CD14-positive monocyte (primary cell): ENCODE data around the gene RIPK1. TPM values are rescaled to one million over a fixed set of nuclear protein-coding genes. Genes with fewer than 3 reads are reported as not detected.
"Not testable (repeated sequence)": the region's sequence is repeated elsewhere in the genome, so short reads cannot be mapped to it uniquely, and the experiment has no call there.

Source experiments
- DNase-seq, 3 donors: peaks; one replicate each; pipeline ENCODE4 v3.0.0-alpha.2; 2011 to 2022
- H2AFZ ChIP-seq: 2 replicates; pipeline ENCODE4 v1.6.0; 2012; ENCODE audit warnings: mild to moderate bottlenecking, low read depth, low read length, inconsistent platforms; ENCODE audit not compliant: insufficient read depth, poor library complexity, severe bottlenecking
- H3K27ac ChIP-seq, 2 donors: 1 replicate in 1 of 2; 2 replicates in 1 of 2; pipeline ENCODE4 v1.5.1; 2012 to 2013; ENCODE audit warnings: low read length in 2 of 2, control low read depth in 1 of 2, inconsistent platforms in 1 of 2, low read depth in 1 of 2, mild to moderate bottlenecking in 1 of 2
- H3K27me3 ChIP-seq, 2 donors: one replicate each; pipeline versions ENCODE4 v1.6.0 to v1.6.1; 2011 to 2013; ENCODE audit warnings: low read length in 2 of 2; ENCODE audit not compliant: control insufficient read depth in 2 of 2, insufficient read depth in 2 of 2
- H3K36me3 ChIP-seq, 2 donors: replicated peaks in 1 of 2; 1 replicate in 1 of 2; 2 replicates in 1 of 2; pipeline versions ENCODE4 v1.5.1 to v1.6.1; 2012 to 2013; ENCODE audit warnings: low read length in 2 of 2, control low read depth in 1 of 2, inconsistent platforms in 1 of 2, mild to moderate bottlenecking in 1 of 2; ENCODE audit not compliant: insufficient read depth in 2 of 2, control insufficient read depth in 1 of 2
- H3K4me1 ChIP-seq, 2 donors: 1 replicate in 1 of 2; 2 replicates in 1 of 2; pipeline versions ENCODE4 v1.5.1 to v1.6.1; 2012 to 2013; ENCODE audit warnings: low read length in 2 of 2, control low read depth in 1 of 2, inconsistent platforms in 1 of 2, mild to moderate bottlenecking in 1 of 2, moderate library complexity in 1 of 2; ENCODE audit not compliant: insufficient read depth in 2 of 2, control insufficient read depth in 1 of 2
- H3K4me2 ChIP-seq: replicated peaks from 2 replicates; pipeline ENCODE3; 2012; ENCODE audit warnings: low read length, moderate library complexity, mild to moderate bottlenecking; ENCODE audit not compliant: poor library complexity, severe bottlenecking; ENCODE audit errors: extremely low read depth
- H3K4me3 ChIP-seq, 3 experiments: fragments of 200-600 bp in 1 of 3; sonication (generic) in 1 of 3; replicated peaks in 1 of 3; 1 replicate in 2 of 3; 2 replicates in 1 of 3; pipeline ENCODE4 v1.5.1; 2011 to 2013; ENCODE audit warnings: low read length in 3 of 3, mild to moderate bottlenecking in 3 of 3, control low read depth in 2 of 3, low read depth in 2 of 3, inconsistent platforms in 1 of 3, moderate library complexity in 1 of 3
- H3K79me2 ChIP-seq: 2 replicates; pipeline ENCODE4 v1.6.0; 2012; ENCODE audit warnings: mild to moderate bottlenecking, control low read depth, inconsistent platforms, low read length, moderate library complexity; ENCODE audit not compliant: insufficient read depth
- H3K9ac ChIP-seq: 2 replicates; pipeline ENCODE4 v1.6.0; 2017; ENCODE audit warnings: low read length, mild to moderate bottlenecking; ENCODE audit not compliant: insufficient read depth, poor library complexity, severe bottlenecking
- H3K9me3 ChIP-seq, 2 donors: replicated peaks in 1 of 2; 1 replicate in 1 of 2; 2 replicates in 1 of 2; pipeline versions ENCODE4 v1.5.1 to v1.6.1; 2012 to 2013; ENCODE audit warnings: low read length in 2 of 2, control low read depth in 1 of 2; ENCODE audit not compliant: control insufficient read depth in 1 of 2, insufficient read depth in 1 of 2
- H4K20me1 ChIP-seq: 2 replicates; pipeline ENCODE4 v1.6.0; 2012; ENCODE audit warnings: mild to moderate bottlenecking, low read length, control low read depth, moderate library complexity; ENCODE audit not compliant: insufficient read depth
- H3K27ac Mint-ChIP-seq, 7 donors: one replicate each; pipeline ENCODE4 v1.8.0; 2020; ENCODE audit warnings: mild to moderate bottlenecking in 7 of 7, mixed read lengths in 7 of 7, moderate library complexity in 6 of 7, inconsistent platforms in 2 of 7
- H3K27me3 Mint-ChIP-seq, 3 donors: one replicate each; pipeline ENCODE4 v1.8.0; 2021 to 2022; ENCODE audit warnings: low read depth in 3 of 3, mild to moderate bottlenecking in 3 of 3, mixed read lengths in 3 of 3, moderate library complexity in 3 of 3, inconsistent platforms in 1 of 3
- H3K36me3 Mint-ChIP-seq, 2 donors: one replicate each; pipeline ENCODE4 v1.8.0; 2020; ENCODE audit warnings: mixed read lengths in 2 of 2, inconsistent platforms in 1 of 2, mild to moderate bottlenecking in 1 of 2
- H3K4me1 Mint-ChIP-seq: one replicate; pipeline ENCODE4 v1.8.0; 2020; ENCODE audit warnings: mild to moderate bottlenecking, mixed read lengths
- H3K4me3 Mint-ChIP-seq, 2 donors: one replicate each; pipeline ENCODE4 v1.8.0; 2020; ENCODE audit warnings: mild to moderate bottlenecking in 2 of 2, mixed read lengths in 2 of 2, moderate library complexity in 1 of 2
- H3K9me3 Mint-ChIP-seq, 7 donors: one replicate each; pipeline ENCODE4 v1.8.0; 2020 to 2022; ENCODE audit warnings: mixed read lengths in 7 of 7, mild to moderate bottlenecking in 6 of 7, moderate library complexity in 6 of 7, inconsistent platforms in 2 of 7
- CTCF ChIP-seq: fragments of 200-600 bp; IDR thresholded peaks from one replicate; pipeline ENCODE4 v1.8.0; 2022; ENCODE audit warnings: antibody characterized with exemption, mild to moderate bottlenecking
- WGBS: methylation state at CpG from one replicate; pipeline ENCODE4 v1.1.5; 2013; ENCODE audit warnings: missing lambda C conversion rate; ENCODE audit not compliant: insufficient coverage; 5-methylcytosine and 5-hydroxymethylcytosine counted together
- intact Hi-C, 2 donors: fragments of 100-400 bp; cut with micrococcal nuclease; formaldehyde crosslinking; loops; one replicate each; pipeline versions ENCODE4 v1.15.0 to v1.15.1; 2023
- polyA plus RNA-seq, 3 donors: library from polyadenylated mRNA; depleted of rRNA in 1 of 3; unstranded in 2 of 3; stranded (reverse) in 1 of 3; fragments of 300-500 nt in 2 of 3; fragments of >200 nt in 1 of 3; fragmentation: Illumina TruSeq in 2 of 3; gene quantifications; 1 replicate in 2 of 3; 2 replicates in 1 of 3; pipeline ENCODE4 v1.2.3, GENCODE V29; 2012 to 2021

Gene RIPK1
- polyA plus RNA-seq, 3 donors, result 6.0 to 9.6 (median 9.6) TPM

GRCh38 chr6:3061501-3061941, 6.8 kb upstream of the RIPK1 start:
- no CpG with 5 or more reads among the region's 5 CpGs for WGBS
- Mint-ChIP-seq H3K27ac (no peak overlapping the region), H3K4me3 (no peak overlapping the region), H3K4me1 (peaks cover 21% of the 10 kb centered on the region), H3K9me3 (peaks cover 0 to 3% (median 0%) of the 10 kb centered on the region in 7 donors), H3K27me3 (peaks cover 3 to 6% (median 5%) of the 10 kb centered on the region in 3 donors), H3K36me3 (no peaks in the 10 kb centered on the region)
- no peaks in the 10 kb centered on the region for H3K27me3 ChIP-seq
- no peaks in the 10 kb centered on the region for H3K36me3 ChIP-seq
- intact Hi-C loops, result loop anchor here in 1 of 2 donors (5.0 kb wide), 1 partner anchor 219 kb away; the partner anchor contains the start of gene SERPINB1
- no peak overlapping the region for H3K27ac ChIP-seq
- no peak for DNase-seq
- peaks cover 14% of the 10 kb centered on the region for H3K79me2 ChIP-seq
- H3K4me1 ChIP-seq, result peaks cover 18 to 22% of the 10 kb centered on the region in 2 donors
- no peak overlapping the region for H3K4me3 ChIP-seq
- no peak for TF ChIP-seq CTCF
- no peak overlapping the region for H3K4me2 ChIP-seq
- H4K20me1 ChIP-seq, result peaks cover 4% of the 10 kb centered on the region
- no peaks in the 10 kb centered on the region for H3K9me3 ChIP-seq
- H3K9ac ChIP-seq, result no peak overlapping the region
- no peak overlapping the region for H2AFZ ChIP-seq

- H3K9me3 Mint-ChIP-seq, H3K27me3 Mint-ChIP-seq, DNase-seq, H3K36me3 ChIP-seq, H3K9me3 ChIP-seq, H3K27me3 ChIP-seq, H3K36me3 Mint-ChIP-seq: not testable (repeated sequence)
- peak overlapping the region in 3 of 7 donors; percentile 6 to 81 (median 54) for H3K27ac Mint-ChIP-seq
- Histone ChIP-seq H4K20me1 (peaks cover 12% of the 10 kb centered on the region), H3K4me2 (peak overlapping the region; percentile 77), H3K79me2 (peaks cover 28% of the 10 kb centered on the region), H3K4me1 (peaks cover 25 to 29% of the 10 kb centered on the region in 2 donors), H3K9ac (peak overlapping the region; percentile 82), H3K27ac (peak overlapping the region in 1 of 2 donors; percentile 82), H2AFZ (peak overlapping the region; percentile 80), H3K4me3 (peak overlapping the region; percentile 15 to 78 (median 51))
- H3K4me1 Mint-ChIP-seq, result peaks cover 32% of the 10 kb centered on the region
- WGBS, result 5% methylated on average over 4 of the region's 19 CpGs
- H3K4me3 Mint-ChIP-seq, result peak overlapping the region; percentile 93 to 99
- intact Hi-C loops, result loop anchor here in 1 of 2 donors (5.0 kb wide), 1 partner anchor 221 kb away; the partner anchor contains the start of gene SERPINB1
These were observed 5.0 kb upstream of the RIPK1 start for GRCh38 chr6:3063340-3063732.
